Fibroblast of the conjunctiva (primary cell): ENCODE measurements around the gene PEG3.

ENCODE experiments used
- DNase-seq: peaks from one replicate; pipeline ENCODE4 v3.0.0-alpha.2; 2010; ENCODE audit warnings: low read depth

PEG3 gene

GRCh38 chr19:56838909-56839651 is 1.4 kb downstream of the PEG3 start:
- peak; percentile 96 for DNase-seq

GRCh38 chr19:56838024-56838908 is 2.3 kb downstream of the PEG3 start:
- DNase-seq, result peak; percentile 71

- peak; percentile 71 for DNase-seq
Observed at GRCh38 chr19:56837492-56838023, 3.0 kb downstream of the PEG3 start.

- no peak for DNase-seq
Observed at GRCh38 chr19:56837004-56837403, 3.5 kb downstream of the PEG3 start.

GRCh38 chr19:56836059-56836458 is 4.5 kb downstream of the PEG3 start:
- DNase-seq, result no peak

- DNase-seq, result no peak
Observed at GRCh38 chr19:56835401-56835800, 5.1 kb downstream of the PEG3 start.

DNA sequence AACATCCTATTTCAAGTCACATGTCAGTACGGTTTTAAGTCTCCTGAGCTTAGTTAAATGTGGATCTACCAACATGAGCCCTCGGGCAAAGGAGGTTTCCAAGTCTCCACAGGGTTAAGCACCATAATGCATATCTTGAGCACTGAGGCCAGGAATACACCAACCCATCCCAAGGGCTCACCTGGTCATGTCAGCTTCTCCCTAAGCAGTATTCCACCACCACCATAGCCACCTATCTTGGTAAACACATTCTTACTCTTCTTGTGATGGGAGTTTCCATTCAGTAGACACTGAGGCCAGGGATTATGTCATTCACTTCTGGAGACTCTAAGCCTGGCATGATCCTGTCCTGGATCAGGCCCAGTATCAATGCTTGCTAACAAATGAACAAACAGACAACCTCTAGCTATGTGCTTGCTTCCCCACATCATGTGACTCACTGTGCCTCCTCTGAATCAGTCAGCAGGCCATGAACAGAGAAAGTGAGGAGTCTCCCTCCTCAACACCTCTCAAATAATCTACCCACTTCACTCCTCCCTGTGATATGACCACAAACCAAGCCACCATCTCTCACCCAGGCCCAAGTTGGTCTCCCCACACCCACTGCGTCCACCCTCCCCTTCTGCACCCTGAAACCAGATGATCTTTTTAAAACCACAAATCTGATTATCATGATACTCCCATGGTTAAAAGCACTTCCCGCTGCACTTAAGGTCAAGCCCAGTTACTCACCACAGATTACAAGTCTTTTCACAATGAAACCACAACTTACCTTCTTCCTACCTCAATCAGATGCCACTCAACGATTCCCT is 5.8 kb downstream of the PEG3 start:
- DNase-seq, result no peak

DNA sequence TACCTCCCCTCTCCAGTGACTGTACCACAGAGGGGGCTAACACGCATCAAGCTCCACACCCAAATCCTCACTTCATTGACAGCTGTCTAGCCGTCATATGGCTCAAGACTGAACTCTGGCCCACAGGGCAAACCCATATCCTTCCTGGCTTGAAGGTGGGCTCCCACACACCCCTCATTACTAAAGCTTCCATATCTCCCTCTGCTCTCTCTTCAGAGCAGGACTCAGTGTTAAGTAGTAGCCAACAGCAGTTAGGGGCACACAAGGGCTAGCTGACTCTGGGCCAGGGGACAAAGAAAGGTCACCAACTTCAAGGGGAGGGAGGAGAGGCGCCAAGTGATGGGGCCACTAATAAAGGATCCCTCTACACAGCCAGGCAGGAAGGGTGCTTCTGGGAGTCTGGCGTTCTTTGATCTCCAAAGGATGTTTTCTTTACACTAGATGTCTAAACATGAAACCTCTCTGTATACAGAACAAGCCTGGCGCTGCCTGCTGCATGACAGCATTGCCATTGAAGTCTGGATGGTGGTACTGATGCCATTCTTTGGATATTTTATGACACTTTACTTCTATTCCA is 8.1 kb downstream of the PEG3 start:
- DNase-seq, result no peak

GRCh38 chr19:56831255-56831654 is 9.3 kb downstream of the PEG3 start:
- no peak for DNase-seq

- DNase-seq, result no peak
Observed at GRCh38 chr19:56829596-56829995, 10.9 kb downstream of the PEG3 start.

- no peak for DNase-seq
Observed at GRCh38 chr19:56827708-56828107, 12.8 kb downstream of the PEG3 start.

DNA sequence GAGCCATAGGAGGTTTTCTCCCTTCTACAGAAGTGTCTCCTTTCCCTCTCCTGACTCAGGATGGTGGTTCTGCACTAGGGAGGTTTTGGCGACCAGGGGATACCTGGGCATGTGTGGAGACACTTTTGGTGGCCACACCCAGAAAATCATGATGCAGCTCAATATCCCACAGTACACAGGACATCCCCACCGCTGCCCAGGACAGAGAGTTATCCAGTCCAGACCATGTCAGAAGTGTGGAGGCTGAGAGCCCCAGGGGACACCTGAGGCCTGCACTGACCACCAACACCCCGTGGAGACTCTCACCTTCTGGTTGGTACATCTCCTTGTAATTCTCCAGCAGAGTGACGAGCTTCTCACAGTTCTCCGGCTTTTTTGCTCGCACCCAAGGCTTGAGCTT is 16.6 kb downstream of the PEG3 start:
- DNase-seq, result no peak

DNA sequence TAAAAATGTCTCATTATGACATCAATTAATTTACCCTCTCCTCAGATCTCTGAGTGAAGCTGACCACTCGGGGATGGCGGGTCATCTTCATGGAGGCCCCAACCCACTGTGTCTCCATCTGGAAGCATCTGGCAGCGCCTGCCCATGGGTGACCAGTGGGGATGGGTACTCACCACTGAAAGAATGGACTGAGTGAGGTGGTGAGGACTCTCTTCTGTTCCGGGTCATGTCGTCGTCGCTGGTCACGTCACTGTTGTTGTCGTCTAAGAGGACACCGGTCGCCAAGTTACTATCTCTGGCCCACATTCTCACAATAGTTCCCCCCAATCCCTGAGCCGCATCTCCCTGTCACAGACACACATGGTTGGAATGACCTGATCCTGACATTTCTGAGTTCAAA is 17.1 kb downstream of the PEG3 start:
- DNase-seq, result no peak

DNA sequence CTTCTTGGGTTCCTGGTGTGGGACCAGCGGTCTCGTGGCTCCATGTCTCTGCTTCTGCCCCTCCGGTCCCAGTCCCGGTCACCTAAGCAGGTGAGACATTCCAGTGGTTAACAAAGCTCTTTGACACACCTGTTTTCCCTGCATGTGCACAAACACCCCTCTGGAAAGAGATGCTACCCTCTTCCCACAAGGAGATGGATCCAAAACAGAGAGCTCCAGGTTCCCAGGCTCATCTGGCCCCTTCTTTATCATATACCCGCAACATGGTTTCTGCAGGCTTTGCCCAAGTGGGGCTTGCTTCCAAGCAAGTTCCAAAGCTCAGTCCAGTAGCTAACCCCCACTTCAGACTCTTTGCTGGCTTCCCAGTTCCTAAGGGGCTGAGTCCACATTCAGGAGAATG is 17.8 kb downstream of the PEG3 start:
- DNase-seq, result no peak

- DNase-seq, result no peak
Observed at GRCh38 chr19:56821675-56822074, 18.9 kb downstream of the PEG3 start.

DNA sequence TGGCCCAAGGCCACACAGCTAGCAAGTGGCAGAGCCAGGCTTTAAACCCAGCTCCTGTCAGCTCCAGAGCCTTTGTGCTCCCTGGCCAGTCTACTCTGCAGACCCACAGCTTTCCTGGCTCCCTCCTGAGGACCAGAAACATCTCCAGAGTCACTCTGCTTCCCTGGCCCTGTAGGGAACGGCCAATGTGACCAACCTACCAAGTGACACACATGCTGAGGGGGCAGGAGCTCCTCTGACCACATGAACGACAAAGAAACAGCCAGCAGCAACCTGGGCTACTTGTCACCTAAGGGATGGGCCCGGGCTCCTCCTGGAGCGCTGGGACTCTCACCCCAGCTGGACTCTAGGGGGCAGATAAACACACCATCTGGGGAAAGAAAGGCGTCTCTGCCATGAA is 19.3 kb downstream of the PEG3 start:
- DNase-seq, result no peak

DNA sequence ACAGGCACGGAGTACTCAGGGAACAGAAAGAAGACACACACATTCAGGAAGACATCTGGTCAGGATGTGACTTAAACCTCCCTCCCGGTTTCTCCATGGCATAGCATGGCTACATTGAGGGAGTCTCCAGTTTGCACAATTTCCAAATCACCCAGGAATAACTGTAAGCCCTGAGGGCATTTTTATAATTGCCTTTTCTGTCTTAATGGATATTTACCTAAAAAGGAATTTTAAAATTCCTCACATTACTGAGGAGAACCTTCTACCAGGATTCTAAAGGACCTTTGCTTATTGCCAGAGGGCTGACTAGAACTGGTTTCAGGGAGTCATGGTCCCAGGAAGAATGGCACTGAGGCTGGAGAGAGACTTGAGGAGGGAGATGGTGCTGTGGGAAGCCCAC is 21.4 kb downstream of the PEG3 start:
- DNase-seq, result no peak

- no peak for DNase-seq
Observed at GRCh38 chr19:56814656-56815055, 25.9 kb downstream of the PEG3 start.

GRCh38 chr19:56813531-56813930 is 27.0 kb downstream of the PEG3 start:
- DNase-seq, result no peak

DNA sequence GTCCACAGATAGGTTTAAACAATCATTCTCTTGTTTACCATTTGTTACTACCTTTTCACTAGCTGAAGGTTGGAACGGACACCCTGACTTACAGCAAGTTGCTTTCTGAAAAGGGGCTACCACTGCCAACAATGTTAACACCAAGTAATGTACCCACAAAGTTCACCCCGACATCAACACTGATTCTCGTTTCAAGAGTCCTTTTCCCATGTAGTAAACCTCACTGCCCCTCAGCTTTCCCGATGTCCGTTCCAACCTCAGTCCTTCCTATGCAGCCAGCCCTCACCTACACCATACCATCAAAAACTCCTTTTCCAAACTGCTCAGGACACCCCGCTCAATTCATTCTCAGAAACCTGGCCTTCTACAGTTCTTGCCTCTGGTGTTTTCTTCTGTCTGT is 29.0 kb downstream of the PEG3 start:
- no peak for DNase-seq

DNA sequence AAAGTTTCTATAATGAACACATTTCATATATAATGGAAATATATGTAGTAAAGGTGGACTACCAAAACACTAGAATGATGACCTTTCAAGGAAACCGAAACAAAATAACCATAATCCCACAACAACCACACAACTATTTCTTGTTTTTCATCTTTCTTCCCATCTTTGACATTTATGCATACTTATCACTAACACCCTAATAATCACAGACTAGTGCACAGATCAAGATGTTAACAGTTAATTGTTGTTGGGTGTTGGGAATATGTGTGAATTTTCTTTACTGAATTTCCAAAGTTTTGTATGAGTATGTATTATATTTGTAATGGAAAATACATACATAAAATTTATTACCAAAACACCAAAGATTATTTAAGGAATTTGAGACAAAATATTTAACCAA is 30.3 kb downstream of the PEG3 start:
- no peak for DNase-seq
